GM19023 (cell line): ENCODE measurements around the gene CCDC185.
"Not testable (repeated sequence)": the region's sequence is repeated elsewhere in the genome, so short reads cannot be mapped to it uniquely, and the experiment has no call there.

Experiments used
- ATAC-seq: cut with Tn5 transposase; IDR thresholded peaks from one replicate; pipeline ENCODE4 v1.9.1; 2021; ENCODE audit warnings: mild to moderate bottlenecking, moderate library complexity; ENCODE audit not compliant: unreplicated experiment

Gene CCDC185

GRCh38 chr1:223394242-223394641 lies 1.0 kb downstream of the CCDC185 start:
- no peak for ATAC-seq

DNA sequence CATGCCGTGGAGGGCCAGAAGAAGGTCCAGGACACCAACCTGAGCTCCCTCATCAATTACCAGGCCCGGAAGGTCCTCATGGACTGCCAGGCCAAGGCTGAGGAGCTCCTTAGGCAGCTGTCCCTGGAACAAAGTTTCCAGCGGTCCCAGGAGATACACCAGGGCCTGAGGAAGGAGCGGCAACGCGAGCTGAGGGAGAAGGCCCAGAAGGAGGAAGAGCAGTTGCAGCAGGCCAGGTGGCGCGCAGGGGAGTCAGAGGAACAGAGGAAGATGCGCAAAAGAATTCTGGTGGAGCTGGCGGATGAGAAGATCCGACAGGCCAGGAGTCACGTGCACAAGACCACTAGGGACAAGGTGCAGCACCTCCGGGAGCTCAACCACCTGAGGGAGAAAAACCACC lies 1.5 kb downstream of the CCDC185 start:
- no peak for ATAC-seq

GRCh38 chr1:223399393-223399792 lies 6.2 kb downstream of the CCDC185 start:
- not testable (repeated sequence) for ATAC-seq

- ATAC-seq = no peak
These were observed 8.9 kb downstream of the CCDC185 start for GRCh38 chr1:223401873-223402789.

DNA sequence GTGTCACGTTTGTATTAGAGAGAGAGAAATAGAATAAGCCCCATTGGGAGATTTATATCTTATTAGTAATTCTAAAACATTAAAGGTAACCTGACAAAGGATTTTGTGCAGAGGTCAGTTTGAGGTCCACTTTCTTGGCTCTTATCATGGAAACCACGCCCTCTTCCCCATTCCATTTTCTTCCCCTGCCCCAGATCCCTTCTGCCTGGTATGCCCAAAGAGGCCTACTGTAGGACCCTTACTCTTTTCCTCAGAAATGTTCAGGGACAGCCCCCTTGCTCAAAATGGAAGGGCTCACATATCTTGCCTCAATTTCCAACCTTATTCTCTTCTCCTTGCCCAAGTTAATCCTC lies 9.6 kb downstream of the CCDC185 start:
- ATAC-seq = no peak

DNA sequence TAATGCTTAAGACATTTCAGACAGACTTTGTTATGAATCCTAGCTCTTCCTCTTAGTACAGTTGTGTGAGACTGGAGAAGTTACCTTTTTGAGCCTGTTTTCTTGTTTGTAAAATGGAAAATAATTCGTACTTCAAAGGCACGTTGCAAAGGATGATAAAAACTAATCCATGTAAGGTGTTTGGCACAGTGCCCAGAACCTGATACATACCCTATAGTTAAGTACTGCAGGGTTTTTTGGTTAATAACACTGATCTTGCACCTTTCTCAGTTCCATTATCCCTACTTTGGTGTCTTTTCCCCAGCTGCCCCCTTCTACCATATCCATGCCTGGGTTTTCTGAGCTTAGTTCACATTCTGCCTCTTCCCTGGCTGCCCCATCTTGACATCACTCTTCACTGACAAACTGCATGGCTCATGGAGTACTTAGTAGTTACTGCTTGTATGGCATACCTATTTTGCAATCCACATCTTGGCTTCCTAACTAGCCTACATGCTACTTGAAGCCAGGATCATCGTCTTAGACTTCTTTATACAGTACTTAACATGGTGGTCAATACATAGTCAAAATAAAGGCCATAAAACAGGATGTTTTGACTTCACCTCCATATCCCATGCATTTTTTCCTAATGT lies 10.1 kb downstream of the CCDC185 start:
- no peak for ATAC-seq

GRCh38 chr1:223405507-223405906 lies 12.3 kb downstream of the CCDC185 start:
- ATAC-seq = no peak

GRCh38 chr1:223410036-223410435 lies 16.8 kb downstream of the CCDC185 start:
- no peak for ATAC-seq

- no peak for ATAC-seq
These were observed 18.1 kb downstream of the CCDC185 start for GRCh38 chr1:223411309-223411708.

- ATAC-seq = no peak
These were observed 18.5 kb downstream of the CCDC185 start for GRCh38 chr1:223411710-223412109.

DNA sequence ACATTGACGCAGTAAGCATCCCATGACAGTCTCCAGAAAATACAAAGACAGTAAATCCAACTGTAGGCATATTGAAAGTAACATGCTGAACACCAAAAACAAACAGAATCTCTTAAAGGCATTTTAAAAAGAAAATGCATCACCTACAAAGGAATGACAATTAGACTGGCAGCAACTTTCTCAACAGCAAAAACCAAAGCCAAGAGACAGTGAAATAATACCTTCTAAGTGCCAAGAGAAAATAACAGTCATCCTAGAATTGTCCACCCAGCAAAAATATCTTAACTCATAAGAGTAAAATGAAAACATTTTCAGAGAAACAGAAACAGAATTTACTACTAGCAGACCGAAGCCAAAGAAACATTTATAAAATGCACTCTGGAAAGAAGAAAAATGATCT lies 20.0 kb downstream of the CCDC185 start:
- no peak for ATAC-seq

DNA sequence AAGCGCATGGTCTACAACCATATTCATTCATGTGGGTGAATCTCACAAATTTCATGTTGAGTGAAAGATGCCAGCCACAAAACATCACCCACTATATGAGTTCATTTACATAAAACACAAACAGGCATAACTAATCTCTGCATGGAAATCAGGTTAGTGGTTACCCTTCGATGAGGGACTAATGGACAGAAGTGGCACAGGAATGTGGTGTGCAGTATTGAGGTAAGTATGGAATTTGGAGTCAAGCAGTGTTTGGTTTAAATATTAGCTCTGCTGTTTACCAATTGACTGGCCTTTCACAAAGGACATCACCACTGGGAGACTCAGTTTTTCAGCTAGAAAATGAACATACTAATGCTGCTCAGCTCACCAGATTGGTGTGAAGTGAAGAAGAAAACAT lies 24.2 kb downstream of the CCDC185 start:
- no peak for ATAC-seq

GRCh38 chr1:223417903-223418663 lies 24.9 kb downstream of the CCDC185 start:
- ATAC-seq = no peak

GRCh38 chr1:223419115-223419514 lies 25.9 kb downstream of the CCDC185 start:
- no peak for ATAC-seq

DNA sequence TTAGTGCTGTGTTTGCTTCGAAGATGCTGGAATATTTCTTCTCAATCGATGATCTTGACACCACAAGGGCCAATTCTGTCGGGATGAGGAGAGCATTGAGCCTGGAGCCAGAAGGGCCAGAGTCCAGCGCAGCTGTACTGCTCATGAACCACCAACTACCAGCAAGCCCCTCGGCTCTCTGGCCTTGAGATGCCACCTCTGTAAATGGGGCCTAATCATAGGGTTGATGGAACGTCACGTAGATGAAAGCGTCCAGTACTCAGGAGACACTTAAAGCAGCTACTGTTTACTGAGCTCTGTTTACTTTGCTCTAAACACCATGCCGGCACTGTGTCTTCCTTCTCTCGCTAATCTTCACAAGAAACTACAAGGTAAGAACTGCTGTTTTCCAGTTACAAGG lies 26.3 kb downstream of the CCDC185 start:
- no peak for ATAC-seq

- no peak for ATAC-seq
These were observed 27.8 kb downstream of the CCDC185 start for GRCh38 chr1:223421025-223421424.

DNA sequence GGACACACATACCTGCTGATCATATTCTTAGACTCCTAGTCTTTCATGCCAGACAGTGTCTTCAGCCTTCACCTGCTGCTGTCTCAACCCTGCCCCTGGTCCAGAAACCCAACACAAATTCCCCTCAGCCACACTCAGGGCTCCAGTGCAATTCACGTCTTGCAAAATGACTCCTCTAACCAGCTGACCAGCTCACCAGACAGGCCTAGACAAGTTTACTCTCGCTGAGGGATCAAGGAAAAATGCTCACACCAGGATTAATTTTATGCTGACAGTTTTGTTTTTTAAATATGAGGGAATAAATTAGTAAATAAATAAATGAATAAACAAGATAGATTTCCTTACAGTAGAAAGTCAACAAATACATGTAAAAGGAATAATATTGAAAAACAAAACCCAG lies 28.5 kb downstream of the CCDC185 start:
- no peak for ATAC-seq

- ATAC-seq = no peak
These were observed 29.7 kb downstream of the CCDC185 start for GRCh38 chr1:223422911-223423310.

- no peak for ATAC-seq
These were observed 30.5 kb downstream of the CCDC185 start for GRCh38 chr1:223423641-223424233.

- no peak for ATAC-seq
These were observed 32.3 kb downstream of the CCDC185 start for GRCh38 chr1:223425550-223425949.

DNA sequence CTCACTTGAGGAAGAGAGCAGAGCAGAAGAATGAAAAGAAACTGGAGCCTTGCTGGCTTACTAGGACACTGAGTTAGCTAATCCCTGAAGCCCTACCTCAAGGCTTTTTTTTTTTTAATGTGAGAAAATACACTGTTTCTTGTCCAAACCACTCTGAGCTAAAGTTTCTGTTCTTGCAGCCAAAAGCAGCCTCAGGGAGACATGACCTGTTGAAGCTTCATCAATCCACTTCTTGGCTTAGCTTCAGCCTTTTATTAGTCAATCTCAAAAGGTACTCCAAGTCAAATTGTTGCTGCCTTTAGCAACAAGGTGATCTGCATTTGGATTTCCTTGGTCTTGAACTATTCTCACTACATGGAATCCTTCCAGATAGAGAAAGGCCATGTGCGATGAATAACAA lies 33.7 kb downstream of the CCDC185 start:
- ATAC-seq = no peak
